ENCODE results near the gene DGKZ.
"Not testable (repeated sequence)": the region's sequence is repeated elsewhere in the genome, so short reads cannot be mapped to it uniquely, and the experiment has no call there.

DGKZ gene

GRCh38 chr11:46346886-46347636 lies at the start of gene DGKZ:
Gene DGKZ, plus strand, starts transcription at chr11:46347463. Its CDS starts 197 bp downstream, at chr11:46347660.
- peak; percentile 84 for DNase-seq (ENCODE audit: low spot score)

- DNase-seq (ENCODE audit: low spot score): peak; percentile 51
Observed at GRCh38 chr11:46298699-46299433, 48.4 kb upstream of the DGKZ start.

DNA sequence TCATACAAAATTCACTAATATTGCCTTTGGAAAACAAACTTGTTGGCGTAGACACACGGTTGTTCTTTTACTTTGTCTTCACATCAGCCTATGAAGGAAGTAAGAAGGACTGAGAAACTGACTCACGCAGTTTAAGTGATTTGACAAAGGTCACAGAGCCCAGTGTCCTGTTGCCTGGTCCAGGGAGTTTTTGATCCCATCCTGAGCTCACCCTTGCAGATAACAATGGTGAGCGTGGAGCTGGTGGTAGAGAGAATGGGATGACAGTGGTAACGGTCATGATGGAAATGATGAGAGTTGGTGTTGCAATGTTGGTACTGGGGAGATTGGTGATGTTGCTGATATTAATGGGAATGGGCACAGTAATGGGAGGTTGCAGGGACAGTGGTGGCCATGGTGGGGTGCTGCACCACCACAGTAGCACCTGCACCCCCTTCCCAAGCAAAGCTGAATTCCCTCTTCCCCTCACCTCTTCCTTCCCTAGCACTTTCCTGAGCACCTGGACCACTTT lies 47.8 kb upstream of the DGKZ start:
- DNase-seq (ENCODE audit: low spot score): no peak

GRCh38 chr11:46300270-46300669 lies 47.0 kb upstream of the DGKZ start:
- no peak for DNase-seq (ENCODE audit: low spot score)

GRCh38 chr11:46302866-46303265 lies 44.4 kb upstream of the DGKZ start:
- no peak for DNase-seq (ENCODE audit: low spot score)

DNA sequence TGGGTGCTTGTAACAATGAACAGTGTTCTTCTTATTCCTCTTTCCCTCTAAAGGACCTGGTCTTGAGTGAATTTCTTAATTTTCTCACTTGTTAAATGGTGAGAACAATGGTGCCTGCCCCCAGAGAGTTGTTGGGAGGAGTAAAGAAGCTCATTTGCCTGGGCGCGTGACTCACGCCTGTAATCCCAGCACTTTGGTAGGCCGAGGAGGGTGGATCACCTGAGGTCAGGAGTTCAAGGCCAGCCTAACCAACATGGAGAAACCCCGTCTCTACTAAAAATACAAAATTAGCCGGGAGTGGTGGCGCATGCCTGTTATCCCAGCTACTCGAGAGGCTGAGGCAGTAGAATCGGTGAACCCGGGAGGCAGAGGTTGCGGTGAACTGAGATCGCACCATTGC lies 43.2 kb upstream of the DGKZ start:
- DNase-seq (ENCODE audit: low spot score): not testable (repeated sequence)

DNA sequence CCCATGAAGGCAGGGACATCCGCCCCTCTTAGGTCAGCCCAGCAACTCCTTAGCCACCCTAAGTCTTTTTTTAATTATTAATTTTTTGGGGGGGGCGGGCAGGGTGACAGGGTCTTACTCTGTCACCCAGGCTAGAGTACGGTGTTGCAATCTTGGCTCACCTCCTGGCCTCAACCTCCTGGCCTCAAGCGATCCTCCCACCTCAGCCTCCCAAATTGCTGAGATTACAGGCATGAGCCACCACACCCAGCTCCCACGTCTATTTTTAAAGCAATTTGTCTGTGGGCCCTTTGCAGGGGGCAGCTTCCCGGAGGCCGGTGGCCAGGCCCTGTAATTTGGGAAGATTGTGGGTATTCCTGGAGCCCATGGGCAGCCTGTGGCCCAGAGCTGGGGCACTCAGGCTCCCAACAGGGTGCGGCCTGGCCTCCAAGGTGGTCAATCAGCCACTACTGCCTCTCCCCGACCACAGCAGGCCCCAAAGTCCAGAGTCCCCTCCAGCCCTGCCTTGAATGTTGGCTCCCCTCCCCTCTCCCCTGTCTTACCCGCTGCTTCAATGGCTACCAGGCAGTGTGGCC lies 42.6 kb upstream of the DGKZ start:
- DNase-seq (ENCODE audit: low spot score): no peak

DNA sequence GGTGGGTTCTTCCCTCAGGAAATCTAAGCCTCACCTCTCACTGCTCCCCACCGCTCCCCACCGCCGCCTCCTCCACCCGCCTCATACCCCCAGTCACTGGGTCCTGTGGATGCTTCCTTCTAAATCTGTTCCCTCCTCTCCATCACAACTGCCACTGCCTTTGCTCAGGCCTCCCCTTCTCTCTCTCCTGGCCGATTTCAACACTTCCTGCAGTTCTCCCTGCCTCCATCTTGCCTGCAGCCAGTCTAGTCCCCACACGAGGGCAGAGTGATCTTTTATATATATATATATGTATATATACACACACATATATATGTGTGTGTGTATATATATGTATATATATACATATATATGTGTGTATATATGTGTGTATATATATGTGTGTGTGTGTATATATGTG lies 42.0 kb upstream of the DGKZ start:
- no peak for DNase-seq (ENCODE audit: low spot score)

- DNase-seq (ENCODE audit: low spot score): no peak
Observed at GRCh38 chr11:46306296-46306853, 40.9 kb upstream of the DGKZ start.

GRCh38 chr11:46307369-46307768 lies 39.9 kb upstream of the DGKZ start:
- no peak for DNase-seq (ENCODE audit: low spot score)

- no peak for DNase-seq (ENCODE audit: low spot score)
Observed at GRCh38 chr11:46307785-46308341, 39.4 kb upstream of the DGKZ start.

DNA sequence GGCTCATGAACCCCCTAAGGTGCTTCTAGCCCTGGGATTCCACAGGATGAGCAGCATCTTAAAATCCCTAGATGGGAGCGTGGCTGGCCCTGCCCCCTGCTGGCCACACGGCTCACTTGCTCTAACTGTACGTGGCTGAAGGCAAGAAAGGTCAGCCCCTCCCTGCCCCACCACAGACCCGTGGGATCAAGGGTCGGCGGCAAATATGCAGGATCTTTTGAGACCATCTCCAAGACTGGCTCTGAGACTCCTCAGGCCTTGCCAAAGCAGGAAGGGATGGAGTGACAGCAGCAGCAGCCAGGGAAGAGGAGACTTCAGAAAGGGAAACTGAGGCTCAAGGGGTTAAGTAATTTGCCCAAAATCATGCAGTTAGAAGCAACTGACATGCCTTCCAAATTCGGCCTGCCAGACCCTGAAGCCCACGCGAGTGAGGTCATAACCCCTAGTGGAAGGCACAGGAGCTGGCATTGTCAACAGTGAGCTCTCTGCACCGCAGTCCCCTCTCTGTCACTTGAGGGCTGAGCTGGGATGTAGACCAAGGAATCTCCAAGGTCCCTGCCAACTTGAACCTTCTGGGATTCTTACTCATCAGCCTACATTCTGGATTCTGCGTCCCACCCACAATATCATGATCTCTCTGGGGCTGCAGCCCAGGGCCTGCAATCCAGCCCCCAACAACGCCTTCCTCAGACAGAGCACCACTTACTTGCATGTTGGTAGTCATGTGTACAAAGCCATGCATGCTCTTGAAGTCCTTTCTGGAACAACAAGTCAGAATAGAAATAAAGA lies 38.4 kb upstream of the DGKZ start:
- no peak for DNase-seq (ENCODE audit: low spot score)

DNA sequence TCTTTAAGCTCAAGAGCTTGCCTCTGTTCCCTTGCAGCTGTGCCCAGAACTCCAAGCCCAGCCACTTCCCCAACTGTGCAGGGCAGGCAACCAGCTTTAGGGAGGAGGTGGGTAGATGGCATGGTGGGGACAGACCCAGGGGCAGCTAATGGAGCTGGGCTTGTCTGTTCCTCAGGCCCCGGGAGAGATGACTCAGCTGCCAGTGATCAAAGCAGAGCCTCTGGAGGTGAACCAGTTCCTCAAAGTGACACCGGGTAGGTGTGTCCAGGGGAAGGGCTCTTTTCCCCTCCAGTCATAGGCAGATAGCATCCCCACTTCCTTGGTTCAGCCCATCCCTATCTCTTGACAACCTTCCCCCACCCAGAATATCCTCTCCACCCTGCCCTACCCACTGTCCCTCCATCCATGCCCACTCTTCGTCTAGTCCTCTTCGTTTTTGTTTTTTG lies 37.4 kb upstream of the DGKZ start:
- DNase-seq (ENCODE audit: low spot score): no peak

GRCh38 chr11:46315033-46315738 lies 32.1 kb upstream of the DGKZ start:
- no peak for DNase-seq (ENCODE audit: low spot score)

GRCh38 chr11:46315783-46316563 lies 31.3 kb upstream of the DGKZ start:
- no peak for DNase-seq (ENCODE audit: low spot score)

DNA sequence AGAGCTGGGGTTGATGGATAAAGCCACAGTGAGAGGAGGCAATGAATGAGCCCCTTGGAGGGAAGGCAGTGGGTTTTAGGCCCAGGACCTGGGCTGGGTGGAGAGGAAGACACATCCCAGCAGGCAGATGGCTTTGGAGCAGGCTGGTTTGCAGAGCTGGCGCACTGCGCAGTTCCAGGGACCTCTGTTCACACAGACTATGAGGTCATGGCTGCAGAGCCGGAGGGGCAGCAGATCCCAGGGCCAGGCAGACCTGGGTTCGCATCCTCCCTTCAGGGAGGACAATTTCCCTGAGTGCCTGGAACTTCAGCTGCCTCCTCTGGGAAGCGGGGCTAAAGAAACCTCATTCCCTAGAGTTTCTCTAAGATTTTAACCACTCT lies 28.2 kb upstream of the DGKZ start:
- DNase-seq (ENCODE audit: low spot score): no peak

DNA sequence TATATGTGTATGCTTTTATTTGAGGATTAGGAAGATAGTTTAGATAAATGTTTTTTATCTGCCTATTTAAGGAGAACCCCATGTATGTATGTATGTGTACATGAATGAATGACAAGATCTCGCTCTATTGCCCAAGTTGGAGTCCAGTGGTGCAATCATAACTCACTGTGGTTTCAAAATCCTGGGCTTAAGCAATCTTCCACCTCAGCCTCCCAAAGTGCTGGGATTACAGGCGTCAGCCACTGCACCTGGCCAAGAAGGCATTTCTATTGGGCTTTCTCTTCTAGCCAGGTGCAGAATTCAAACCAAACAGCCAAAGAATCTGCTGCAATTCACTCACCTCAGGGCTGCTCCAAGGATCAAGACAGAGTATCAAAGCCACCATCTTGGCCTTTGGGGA lies 25.5 kb upstream of the DGKZ start:
- DNase-seq (ENCODE audit: low spot score): no peak

- DNase-seq (ENCODE audit: low spot score): no peak
Observed at GRCh38 chr11:46322759-46323158, 24.5 kb upstream of the DGKZ start.

- DNase-seq (ENCODE audit: low spot score): no peak
Observed at GRCh38 chr11:46326813-46327416, 20.3 kb upstream of the DGKZ start.

DNA sequence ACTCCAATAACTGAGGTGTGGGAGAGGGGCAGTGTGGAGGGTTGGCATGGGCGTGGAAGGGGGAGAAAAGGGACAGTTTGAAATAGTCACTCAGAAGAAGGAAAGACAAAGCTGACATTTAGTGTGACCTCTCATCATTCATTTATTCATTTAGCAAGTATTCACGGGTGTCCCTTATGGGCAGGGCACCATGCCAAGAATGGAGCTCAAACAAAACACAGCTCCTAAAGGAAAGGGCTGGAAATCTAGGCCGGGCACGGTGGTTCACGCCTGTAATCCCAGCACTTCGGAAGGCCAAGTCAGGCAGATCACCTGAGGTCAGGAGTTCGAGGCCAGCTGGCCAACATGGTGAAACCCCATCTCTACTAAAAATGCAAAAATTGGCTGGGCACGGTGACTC lies 19.4 kb upstream of the DGKZ start:
- no peak for DNase-seq (ENCODE audit: low spot score)
